Right lobe of liver (tissue), 6 donors: ENCODE data around the gene SP6. TPM values are rescaled to one million over a fixed set of nuclear protein-coding genes. Genes with fewer than 3 reads are reported as not detected.

Source experiments
- ATAC-seq, 4 donors: fragments of 200-7000 bp; cut with Tn5 transposase; one replicate each; pipeline ENCODE4 v1.9.1; 2020; ENCODE audit warnings: mild to moderate bottlenecking in 4 of 4, moderate library complexity in 4 of 4
- DNase-seq, 3 donors: peaks; one replicate each; pipeline ENCODE4 v3.0.0-alpha.2; 2020
- H3K27ac ChIP-seq, 3 donors: fragments of 200-600 bp; one replicate each; pipeline ENCODE4 v1.8.0; 2022
- H3K27me3 ChIP-seq, 2 donors: fragments of 200-600 bp; one replicate each; pipeline ENCODE4 v1.8.0; 2022
- H3K36me3 ChIP-seq, 4 donors: fragments of 200-600 bp; sonication (generic) in 1 of 4; one replicate each; pipeline versions ENCODE4 v1.5.1 to v1.8.0; 2017 to 2022; ENCODE audit warnings: control low read depth in 1 of 4
- H3K4me1 ChIP-seq, 4 donors: fragments of 200-600 bp; sonication (generic) in 1 of 4; one replicate each; pipeline versions ENCODE4 v1.5.1 to v1.8.0; 2017 to 2022; ENCODE audit warnings: control low read depth in 1 of 4
- H3K4me3 ChIP-seq, 3 donors: fragments of 200-600 bp; one replicate each; pipeline ENCODE4 v1.8.0; 2022
- H3K9me3 ChIP-seq, 4 donors: fragments of 200-600 bp; sonication (generic) in 1 of 4; one replicate each; pipeline versions ENCODE4 v1.5.1 to v1.8.0; 2017 to 2022; ENCODE audit warnings: control low read depth in 1 of 4
- POLR2A ChIP-seq: fragments of 450-650 bp; IDR thresholded peaks from one replicate; pipeline ENCODE4 v1.6.1; 2017; ENCODE audit warnings: antibody characterized with exemption, mild to moderate bottlenecking
- WGBS: methylation state at CpG from one replicate; pipeline ENCODE4 v1.1.6; 2018; ENCODE audit warnings: low coverage, low lambda C conversion rate; ENCODE audit not compliant: insufficient coverage; ENCODE audit errors: missing lambda C conversion rate; 5-methylcytosine and 5-hydroxymethylcytosine counted together
- intact Hi-C, 2 donors: fragments of 100-400 bp; cut with DNase I; formaldehyde crosslinking; loops; one replicate each; pipeline versions ENCODE4 v1.11.2 to v1.14.1; 2022
- total RNA-seq, 6 experiments: library from RNA; depleted of rRNA in 2 of 6; stranded (reverse); fragments of >200 nt in 2 of 6; fragmentation: NEBNext Ultra II Directional in 3 of 6; extraction: Animal tissue kit (Norgen Biotek cat#: 25700) in 3 of 6; gene quantifications; one replicate each; pipeline versions ENCODE4 v1.1.0 to v1.2.4, GENCODE V29; 2016 to 2023
- TF ChIP-seq, protein P1 (sequence below), 4 donors: fragments of 200-600 bp in 3 of 4; fragments of 450-650 bp in 1 of 4; IDR thresholded peaks; one replicate each; pipeline versions ENCODE4 v1.5.1 to v1.8.0; 2016 to 2022; ENCODE audit warnings: antibody characterized with exemption in 4 of 4, mild to moderate bottlenecking in 2 of 4
- donor health status: DM: no; HTN: yes; CAD: no.
- donor health status: DM: no; HTN: no; CAD: no.
- donor health status: DM: no; HTN: no; CAD: no.
- donor health status: DM: no; HTN: yes; CAD: no.
- donor health status: DM: no; HTN: yes; CAD: no.

SP6 gene
- total RNA-seq, 6 experiments from 2014 or later, result 0.09 to 0.12 (median 0.11) TPM; not detected in 3

GRCh38 chr17:47882247-47882646 is 31.3 kb upstream of the SP6 start:
- Histone ChIP-seq H3K4me1 (no peaks in the 10 kb centered on the region), H3K27ac (no peak overlapping the region), H3K27me3 (no peaks in the 10 kb centered on the region), H3K4me3 (no peak overlapping the region), H3K9me3 (no peaks in the 10 kb centered on the region), H3K36me3 (no peaks in the 10 kb centered on the region)
- DNase-seq (peak in 1 of 3 donors; percentile 37), ATAC-seq (peak; percentile 10 to 53 (median 41))
- WGBS, result 30% methylated on average over 2 of the region's 7 CpGs
- intact Hi-C loops, result no loop called here
- TF ChIP-seq, protein P1, sequence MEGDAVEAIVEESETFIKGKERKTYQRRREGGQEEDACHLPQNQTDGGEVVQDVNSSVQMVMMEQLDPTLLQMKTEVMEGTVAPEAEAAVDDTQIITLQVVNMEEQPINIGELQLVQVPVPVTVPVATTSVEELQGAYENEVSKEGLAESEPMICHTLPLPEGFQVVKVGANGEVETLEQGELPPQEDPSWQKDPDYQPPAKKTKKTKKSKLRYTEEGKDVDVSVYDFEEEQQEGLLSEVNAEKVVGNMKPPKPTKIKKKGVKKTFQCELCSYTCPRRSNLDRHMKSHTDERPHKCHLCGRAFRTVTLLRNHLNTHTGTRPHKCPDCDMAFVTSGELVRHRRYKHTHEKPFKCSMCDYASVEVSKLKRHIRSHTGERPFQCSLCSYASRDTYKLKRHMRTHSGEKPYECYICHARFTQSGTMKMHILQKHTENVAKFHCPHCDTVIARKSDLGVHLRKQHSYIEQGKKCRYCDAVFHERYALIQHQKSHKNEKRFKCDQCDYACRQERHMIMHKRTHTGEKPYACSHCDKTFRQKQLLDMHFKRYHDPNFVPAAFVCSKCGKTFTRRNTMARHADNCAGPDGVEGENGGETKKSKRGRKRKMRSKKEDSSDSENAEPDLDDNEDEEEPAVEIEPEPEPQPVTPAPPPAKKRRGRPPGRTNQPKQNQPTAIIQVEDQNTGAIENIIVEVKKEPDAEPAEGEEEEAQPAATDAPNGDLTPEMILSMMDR (IDR thresholded peaks at IDR 0.05), result no peak
- TF ChIP-seq POLR2A, result no peak

GRCh38 chr17:47879776-47880454 is 29.0 kb upstream of the SP6 start:
- no peaks in the 10 kb centered on the region for H3K27me3 ChIP-seq
- DNase-seq (no peak), ATAC-seq (no peak)
- H3K27ac ChIP-seq, result no peak overlapping the region
- H3K4me3 ChIP-seq, result no peak overlapping the region
- H3K4me1 ChIP-seq, result peaks cover 0 to 8% (median 4%) of the 10 kb centered on the region in 4 donors
- intact Hi-C loops, result no loop called here
- 79% methylated on average over 6 of the region's 8 CpGs for WGBS
- TF ChIP-seq, protein P1 (IDR thresholded peaks at IDR 0.05), result no peak
- no peak for TF ChIP-seq POLR2A
- H3K9me3 ChIP-seq, result no peaks in the 10 kb centered on the region
- H3K36me3 ChIP-seq, result no peaks in the 10 kb centered on the region

GRCh38 chr17:47879028-47879585 is 28.1 kb upstream of the SP6 start:
- Histone ChIP-seq H3K4me1 (peaks cover 0 to 8% (median 4%) of the 10 kb centered on the region in 4 donors), H3K36me3 (no peaks in the 10 kb centered on the region), H3K4me3 (no peak overlapping the region), H3K27ac (no peak overlapping the region), H3K9me3 (no peaks in the 10 kb centered on the region), H3K27me3 (no peaks in the 10 kb centered on the region)
- intact Hi-C loops, result no loop called here
- TF ChIP-seq POLR2A, result no peak
- TF ChIP-seq, protein P1 (IDR thresholded peaks at IDR 0.05), result no peak
- 72% methylated on average over 2 of the region's 2 CpGs for WGBS
- ATAC-seq (no peak), DNase-seq (no peak)

DNA sequence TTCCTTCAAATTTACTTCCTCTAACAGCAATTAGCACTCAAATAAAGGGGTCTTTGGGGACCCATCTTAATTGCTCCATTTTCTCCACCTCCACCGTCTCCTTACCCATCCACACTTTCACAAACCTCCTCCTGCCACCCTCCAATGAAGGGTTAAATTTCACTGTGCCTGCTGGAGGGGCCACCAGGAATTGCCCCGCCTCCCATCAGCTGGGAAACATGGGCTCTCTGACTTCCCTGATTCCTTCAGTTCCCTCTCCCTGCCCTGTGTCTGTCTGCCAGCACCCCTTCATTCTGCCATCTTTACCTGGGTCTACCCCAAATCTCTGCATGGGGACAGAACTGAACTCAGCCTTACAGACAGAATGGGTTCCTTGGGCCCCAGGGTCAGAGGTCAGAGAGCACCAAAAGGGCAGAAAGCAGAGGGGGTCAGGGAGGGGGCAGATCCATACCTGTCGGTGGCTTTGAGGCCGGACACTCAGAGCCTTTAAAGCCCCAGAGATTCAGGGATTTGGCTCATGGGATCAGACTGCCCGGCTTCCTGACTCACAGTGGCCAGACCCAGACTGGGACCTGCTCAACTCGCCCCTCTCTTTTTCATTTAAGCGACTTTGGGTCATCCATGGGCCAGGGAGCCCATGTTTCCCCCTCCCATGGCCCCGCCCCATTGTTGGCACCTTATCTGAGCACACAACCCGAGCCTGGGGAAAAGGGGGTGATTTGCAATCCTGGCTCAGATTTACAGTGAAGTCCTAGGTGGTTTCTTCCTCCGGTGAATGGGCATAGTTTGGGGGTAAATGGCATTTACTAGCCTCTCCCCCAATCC is 27.5 kb upstream of the SP6 start:
- intact Hi-C loops, result no loop called here
- 87% methylated on average over 5 of the region's 10 CpGs for WGBS
- DNase-seq, result peak in 1 of 3 donors; percentile 14
- no peaks in the 10 kb centered on the region for H3K9me3 ChIP-seq
- H3K4me3 ChIP-seq, result no peak overlapping the region
- H3K4me1 ChIP-seq, result peaks cover 0 to 8% (median 4%) of the 10 kb centered on the region in 4 donors
- no peaks in the 10 kb centered on the region for H3K27me3 ChIP-seq
- H3K36me3 ChIP-seq, result no peaks in the 10 kb centered on the region
- no peak overlapping the region for H3K27ac ChIP-seq
- no peak for TF ChIP-seq POLR2A
- TF ChIP-seq, protein P1 (IDR thresholded peaks at IDR 0.05), result no peak
- ATAC-seq, result no peak
